ENCODE measurements around the gene CPT1B. TPM values are rescaled to one million over a fixed set of nuclear protein-coding genes. Genes with fewer than 3 reads are reported as not detected.
A peak's percentile ranks its signal among the peaks of the same experiment; 100 is the strongest.

CPT1B gene
- total and polyA plus RNA-seq, 2 donors (not counting 3 experiments of a cell fraction or from before 2014, with no cell fraction given), result 7.1 TPM

DNA sequence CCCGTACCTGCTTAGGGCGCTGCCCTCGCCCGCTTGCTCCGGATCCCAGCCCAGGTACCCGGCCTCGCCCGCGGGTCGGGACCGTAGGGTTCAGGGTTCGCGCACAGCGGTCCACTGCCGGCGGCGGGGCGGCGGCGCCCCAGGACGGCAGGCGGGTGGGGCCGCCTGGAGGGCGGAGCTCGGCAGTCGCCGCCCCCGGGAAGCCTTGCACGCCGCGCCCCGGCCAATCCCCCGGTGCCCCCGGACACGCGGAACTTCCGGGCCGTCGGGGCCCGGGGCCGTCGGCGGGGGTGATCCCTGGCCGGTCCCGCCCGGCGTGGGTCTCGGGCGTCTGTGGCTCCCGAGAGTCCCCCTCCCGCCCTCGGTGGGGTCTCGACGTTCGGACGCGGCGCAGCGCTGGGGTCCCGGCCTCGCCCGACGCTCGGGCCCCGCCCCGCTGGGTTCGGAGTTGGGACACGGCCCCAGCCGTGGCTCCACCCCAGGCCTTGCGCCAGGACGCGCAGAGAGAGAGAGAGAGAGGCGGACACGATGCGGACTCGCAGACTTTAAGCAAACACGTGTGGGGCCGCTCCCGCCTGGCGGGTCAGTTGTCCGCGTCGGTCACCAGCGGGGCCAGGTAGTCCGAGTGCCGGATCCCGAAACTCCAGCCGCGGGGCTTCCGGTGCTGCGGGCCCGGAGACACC lies 48.2 kb downstream of the CPT1B start, which contains the start of gene TYMP:
TYMP (minus strand) TSS at position 116 of the 683 bp plus-strand sequence. CDS start 303 bp downstream, outside the sequence.
- peak within 1 kb of the TSS in 1 of 3 experiments; percentile 14 for H3K4me3 ChIP-seq (replicated peaks in 1 of 3; ENCODE audit: insufficient read depth in 1 of 3, low read depth in 1 of 3, low read length in 3 of 3)
- no peak for TF ChIP-seq JUN (IDR thresholded peaks at IDR 0.05; ENCODE audit: borderline replicate concordance, insufficient read depth, insufficient read length, low read depth)
- TF ChIP-seq, protein P1, sequence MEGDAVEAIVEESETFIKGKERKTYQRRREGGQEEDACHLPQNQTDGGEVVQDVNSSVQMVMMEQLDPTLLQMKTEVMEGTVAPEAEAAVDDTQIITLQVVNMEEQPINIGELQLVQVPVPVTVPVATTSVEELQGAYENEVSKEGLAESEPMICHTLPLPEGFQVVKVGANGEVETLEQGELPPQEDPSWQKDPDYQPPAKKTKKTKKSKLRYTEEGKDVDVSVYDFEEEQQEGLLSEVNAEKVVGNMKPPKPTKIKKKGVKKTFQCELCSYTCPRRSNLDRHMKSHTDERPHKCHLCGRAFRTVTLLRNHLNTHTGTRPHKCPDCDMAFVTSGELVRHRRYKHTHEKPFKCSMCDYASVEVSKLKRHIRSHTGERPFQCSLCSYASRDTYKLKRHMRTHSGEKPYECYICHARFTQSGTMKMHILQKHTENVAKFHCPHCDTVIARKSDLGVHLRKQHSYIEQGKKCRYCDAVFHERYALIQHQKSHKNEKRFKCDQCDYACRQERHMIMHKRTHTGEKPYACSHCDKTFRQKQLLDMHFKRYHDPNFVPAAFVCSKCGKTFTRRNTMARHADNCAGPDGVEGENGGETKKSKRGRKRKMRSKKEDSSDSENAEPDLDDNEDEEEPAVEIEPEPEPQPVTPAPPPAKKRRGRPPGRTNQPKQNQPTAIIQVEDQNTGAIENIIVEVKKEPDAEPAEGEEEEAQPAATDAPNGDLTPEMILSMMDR (IDR thresholded peaks at IDR 0.05; ENCODE audit: extremely low read depth in 1 of 2, insufficient read depth in 1 of 2, low read depth in 1 of 2, low read length in 2 of 2), result no peak
- TF ChIP-seq POLR2A (IDR thresholded peaks at IDR 0.05; ENCODE audit: low read depth, low read length), result no peak
- TF ChIP-seq POLR2AphosphoS5 (IDR thresholded peaks at IDR 0.05; ENCODE audit: insufficient read depth, low read depth, low read length), result no peak
- TF ChIP-seq MYC (IDR thresholded peaks at IDR 0.05; ENCODE audit: low read depth, low read length), result no peak
- no peak for TF ChIP-seq FOS (IDR thresholded peaks at IDR 0.05; ENCODE audit: borderline replicate concordance, insufficient read depth, low read length)
- no peak for TF ChIP-seq GATA2 (IDR thresholded peaks at IDR 0.05; ENCODE audit: insufficient read depth, insufficient read length, low read depth, low read length)
- TF ChIP-seq, protein P2, sequence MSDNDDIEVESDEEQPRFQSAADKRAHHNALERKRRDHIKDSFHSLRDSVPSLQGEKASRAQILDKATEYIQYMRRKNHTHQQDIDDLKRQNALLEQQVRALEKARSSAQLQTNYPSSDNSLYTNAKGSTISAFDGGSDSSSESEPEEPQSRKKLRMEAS (IDR thresholded peaks at IDR 0.05; ENCODE audit: insufficient read depth, insufficient read length), result no peak
- TF ChIP-seq EZH2 (IDR thresholded peaks at IDR 0.05; ENCODE audit: borderline replicate concordance, low read depth, low read length, severe bottlenecking), result no peak
- no peaks in the 10 kb centered on the region for H4K20me1 ChIP-seq (replicated peaks; ENCODE audit: control insufficient read depth, extremely low read depth, insufficient read depth, low read length)
- H3K9ac ChIP-seq (replicated peaks; ENCODE audit: extremely low read depth, insufficient read depth, low read length), result no peak within 1 kb of the TSS
- H3K4me1 ChIP-seq (ENCODE audit: control insufficient read depth, extremely low read depth, insufficient read depth, low read length), result peaks cover 23% of the 10 kb centered on the region
- no peaks in the 10 kb centered on the region for H3K79me2 ChIP-seq (ENCODE audit: control insufficient read depth, insufficient read depth, low read length)
- no peak for FAIRE-seq
- peak within 1 kb of the TSS; percentile 72 for H3K4me2 ChIP-seq (ENCODE audit: insufficient read depth, low read length)
- ChIA-PET POLR2A (no interaction called here), CTCF (interaction anchor here (0.6 kb wide), 1 partner anchor 532 kb away, joined by 5 read pairs; no protein-coding TSS in a partner anchor)
- intact Hi-C loops (cut with micrococcal nuclease) (no loop called here), dilution Hi-C loops (cut with MboI; ENCODE audit: extremely low pct_ligation_motif_present, low sequenced_read_pairs) (no loop called here)
- no peak within 1 kb of the TSS for H3K27ac ChIP-seq (ENCODE audit: insufficient read depth, low read depth, low read length)
- no peaks in the 10 kb centered on the region for H3K36me3 ChIP-seq (ENCODE audit: control insufficient read depth in 2 of 2, extremely low read depth in 1 of 2, insufficient read depth in 2 of 2, low read length in 2 of 2)
- no peak for DNase-seq (ENCODE audit: low read depth, low spot score)
- H3K9me3 ChIP-seq (replicated peaks; ENCODE audit: control insufficient read depth, insufficient read depth, low read length), result no peaks in the 10 kb centered on the region
- BruUV-seq (replicated peaks), result no TSS peak
- no peaks in the 10 kb centered on the region for H3K9me1 ChIP-seq (replicated peaks; ENCODE audit: control insufficient read depth, extremely low read depth, insufficient read depth, low read length)
- H2AFZ ChIP-seq (ENCODE audit: low read depth, low read length), result peak within 1 kb of the TSS; percentile 62
- peaks cover 3 to 13% of the 10 kb centered on the region in 2 experiments for H3K27me3 ChIP-seq (ENCODE audit: control insufficient read depth in 2 of 2, insufficient read depth in 2 of 2, low read length in 2 of 2)

All from endothelial cell of umbilical vein (primary cell).